ENCODE measurements around the gene PPP1CB.
A peak's percentile ranks its signal among the peaks of the same experiment; 100 is the strongest.
"Not testable (repeated sequence)": the region's sequence is repeated elsewhere in the genome, so short reads cannot be mapped to it uniquely, and the experiment has no call there.

Gene PPP1CB

DNA sequence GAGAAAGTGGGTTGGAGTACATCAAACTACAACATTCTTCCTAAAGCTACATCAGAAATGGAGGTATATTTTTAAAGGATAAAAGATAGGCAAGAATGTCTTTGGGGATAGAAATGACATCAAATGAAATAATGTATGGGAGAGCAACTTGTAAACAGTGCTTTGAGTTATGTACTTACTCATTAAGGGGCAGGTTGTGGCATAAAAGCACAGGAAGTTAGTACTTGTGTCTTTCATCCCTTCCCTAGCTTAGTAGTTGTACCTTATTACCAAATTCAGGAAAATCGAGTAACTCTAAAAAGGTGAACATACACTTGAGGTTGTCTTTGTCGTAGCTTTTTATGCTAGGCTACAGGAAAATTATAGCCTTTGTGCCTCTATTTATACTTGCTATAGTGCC, 28.9 kb downstream of the PPP1CB start:
- DNase-seq = no peak

DNA sequence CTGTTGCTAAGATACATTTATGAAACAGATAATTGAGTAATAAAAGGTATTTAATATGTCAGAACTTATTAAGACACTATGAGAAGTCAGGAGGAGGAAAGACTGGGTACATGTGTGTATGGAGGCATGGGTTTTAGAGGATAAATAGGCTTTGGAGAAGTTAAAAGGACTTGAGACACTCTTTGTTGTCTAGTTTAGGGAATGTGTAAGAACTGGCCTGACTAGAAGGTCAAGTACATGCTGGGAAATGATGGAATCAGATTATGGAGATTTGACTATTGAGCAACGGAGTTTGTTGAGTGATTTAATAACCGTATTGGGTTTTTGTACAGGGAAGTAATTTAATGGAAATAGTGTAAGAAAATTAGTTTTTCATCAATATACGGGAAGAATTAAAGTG, 30.8 kb downstream of the PPP1CB start:
- no peak for DNase-seq

- not testable (repeated sequence) for DNase-seq
These were observed 32.9 kb downstream of the PPP1CB start for GRCh38 chr2:28784570-28784969.

GRCh38 chr2:28796620-28797019, 45.0 kb downstream of the PPP1CB start:
- no peak for DNase-seq

DNA sequence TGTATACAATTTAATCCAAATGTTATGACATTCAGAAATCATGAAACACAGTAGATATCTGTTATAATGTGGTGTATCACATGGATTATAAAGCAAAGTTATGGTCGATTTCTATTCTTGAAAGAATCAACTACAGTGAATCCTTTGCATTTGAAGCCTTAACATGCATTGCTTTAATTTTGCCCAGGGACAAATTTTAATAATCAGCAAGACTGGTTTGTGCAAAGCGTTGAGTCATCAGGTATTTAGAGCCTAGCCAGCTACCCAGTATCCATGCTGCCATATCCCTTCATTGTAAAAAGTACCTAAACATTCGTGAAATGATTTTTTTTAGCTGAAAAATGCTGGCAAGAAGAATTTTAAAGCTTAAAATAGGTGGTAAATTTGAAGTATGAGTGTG, 50.1 kb downstream of the PPP1CB start:
- DNase-seq = no peak

GRCh38 chr2:28802975-28803429, 51.4 kb downstream of the PPP1CB start:
- no peak for DNase-seq

DNA sequence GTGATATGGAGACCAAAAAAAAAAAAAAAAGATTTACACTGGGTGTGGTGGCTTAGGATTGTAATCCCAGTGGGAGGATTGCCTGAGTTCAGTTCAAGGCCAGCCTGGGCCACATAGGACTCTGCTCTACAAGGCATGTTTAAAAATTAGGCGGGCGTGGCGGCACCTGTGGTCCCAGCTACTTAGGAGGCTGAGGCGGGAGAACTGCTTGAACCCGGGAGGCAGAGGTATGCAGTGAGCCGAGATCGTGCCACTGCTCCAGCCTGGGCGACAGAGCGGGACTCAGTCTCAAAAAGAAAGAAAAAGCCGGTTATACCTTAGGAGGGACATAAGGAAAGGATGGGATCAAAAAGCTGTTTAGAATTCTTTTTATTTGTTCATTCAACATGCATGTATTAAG, 58.3 kb downstream of the PPP1CB start:
- DNase-seq = no peak

- DNase-seq = peak; percentile 66 to 84 (median 73)
These were observed 59.0 kb downstream of the PPP1CB start, which contains the start of gene SPDYA for GRCh38 chr2:28810384-28811285. SPDYA (plus strand) TSS chr2:28810834; CDS start chr2:28816015, 5,181 bp downstream.

DNA sequence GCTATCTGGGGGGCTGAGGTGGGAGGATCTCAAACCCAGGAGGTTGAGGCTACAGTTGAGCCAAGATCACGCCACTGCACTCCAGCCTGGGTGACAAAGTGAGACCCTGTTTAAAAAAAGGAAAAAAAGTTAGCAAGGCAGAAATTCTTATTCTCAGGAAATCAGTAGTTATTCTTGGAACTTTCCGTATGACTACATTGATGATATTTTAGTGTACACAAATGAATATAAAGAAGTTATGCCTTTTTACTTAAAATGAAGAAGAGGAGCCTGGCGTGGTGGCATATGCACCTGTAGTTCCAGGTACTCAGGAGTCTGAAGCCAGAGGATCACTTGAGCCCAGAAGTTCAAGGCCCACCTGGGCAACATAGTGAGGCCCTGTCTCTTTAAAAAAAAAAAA, 66.4 kb downstream of the PPP1CB start:
- no peak for DNase-seq

DNA sequence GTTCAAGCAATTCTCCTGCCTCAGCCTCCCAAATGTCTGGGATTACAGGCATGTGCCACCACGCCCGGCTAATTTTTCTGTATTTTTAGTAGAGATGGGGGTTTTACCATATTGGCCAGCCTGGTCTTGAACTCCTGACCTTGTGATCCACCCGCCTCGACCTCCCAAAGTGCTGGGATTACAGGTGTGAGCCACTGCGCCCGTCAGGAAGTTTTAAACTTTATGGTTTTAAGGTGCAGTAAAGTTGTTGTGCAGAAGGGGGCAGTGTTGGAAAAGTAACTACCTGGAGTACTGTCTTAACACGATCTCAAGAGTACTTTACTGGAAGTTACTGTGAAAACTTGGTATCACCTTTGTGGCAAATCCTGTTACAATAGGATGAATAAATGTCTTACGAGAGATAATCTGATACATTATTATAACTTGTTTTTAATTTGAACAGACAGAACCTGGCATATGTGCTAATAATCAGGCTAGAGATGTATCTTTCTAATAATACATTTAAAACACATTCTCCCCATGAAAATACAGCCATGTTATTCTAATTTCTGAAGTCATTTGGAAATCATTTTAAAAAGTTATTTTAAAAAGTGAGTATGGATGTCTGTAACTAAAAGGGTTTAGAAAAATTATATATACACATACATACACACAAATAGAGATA, 69.8 kb downstream of the PPP1CB start:
- DNase-seq = peak in 4 of 5 donors; percentile 12 to 65 (median 48)

GRCh38 chr2:28822036-28822435, 70.4 kb downstream of the PPP1CB start:
- DNase-seq = no peak

- DNase-seq = no peak
These were observed 72.6 kb downstream of the PPP1CB start for GRCh38 chr2:28824207-28824606.

GRCh38 chr2:28824870-28825269, 73.2 kb downstream of the PPP1CB start:
- DNase-seq = no peak

GRCh38 chr2:28828382-28828781, 76.8 kb downstream of the PPP1CB start:
- no peak for DNase-seq

GRCh38 chr2:28833740-28834470, 82.3 kb downstream of the PPP1CB start:
- DNase-seq = no peak

DNA sequence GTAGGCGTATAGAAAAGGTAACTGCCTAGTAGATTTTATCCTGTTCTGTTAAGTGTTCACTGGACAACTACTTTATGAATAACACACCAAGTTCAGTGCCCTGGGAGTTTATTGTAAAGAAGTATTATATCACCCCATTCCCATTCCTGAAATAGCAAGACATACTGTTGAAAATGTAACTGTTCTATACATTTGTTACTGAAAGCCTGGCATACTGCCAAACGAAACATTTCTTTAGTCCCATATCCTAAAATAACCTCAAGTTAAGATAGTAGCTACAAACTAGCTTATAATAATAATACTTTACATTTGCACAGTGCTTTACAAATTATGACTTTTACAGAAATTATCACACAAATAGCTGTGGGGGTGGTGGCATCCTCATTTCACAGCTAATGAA, 84.2 kb downstream of the PPP1CB start:
- DNase-seq = no peak

- no peak for DNase-seq
These were observed 87.3 kb downstream of the PPP1CB start for GRCh38 chr2:28838971-28839370.

- no peak for DNase-seq
These were observed 90.4 kb downstream of the PPP1CB start for GRCh38 chr2:28842042-28842441.
